Measurements from ENCODE around the gene TCAP. TPM values are rescaled to one million over a fixed set of nuclear protein-coding genes. Genes with fewer than 3 reads are reported as not detected.

TCAP gene
- polyA plus RNA-seq, 1 donor from 2014 or later, result 3.7 TPM

GRCh38 chr17:39674179-39674578 lies 9.0 kb downstream of the TCAP start:
- no peaks in the 10 kb centered on the region for H4K20me1 ChIP-seq (ENCODE audit: insufficient read depth)
- TF ChIP-seq SMC3 (conservative IDR thresholded peaks at IDR 0.05; ENCODE audit: poor library complexity), result no peak
- TF ChIP-seq EZH2 (IDR thresholded peaks at IDR 0.05; ENCODE audit: borderline replicate concordance, insufficient read depth, low read length, poor library complexity, severe bottlenecking), result no peak
- TF ChIP-seq POLR2AphosphoS5 (IDR thresholded peaks at IDR 0.05), result no peak
- TF ChIP-seq CTCF (IDR thresholded peaks at IDR 0.05; ENCODE audit: poor library complexity, severe bottlenecking), result no peak
- TF ChIP-seq REST (IDR thresholded peaks at IDR 0.05; ENCODE audit: borderline replicate concordance), result no peak
- no peak for TF ChIP-seq TAF1 (IDR thresholded peaks at IDR 0.05; ENCODE audit: low read depth)
- TF ChIP-seq MXI1 (conservative IDR thresholded peaks at IDR 0.05; ENCODE audit: poor library complexity, severe bottlenecking), result no peak
- TF ChIP-seq RAD21 (conservative IDR thresholded peaks at IDR 0.05), result no peak
- no peak for TF ChIP-seq EP300 (conservative IDR thresholded peaks at IDR 0.05; ENCODE audit: poor library complexity, severe bottlenecking)
- no peak overlapping the region for H3K9ac ChIP-seq (ENCODE audit: low read length)
- no peaks in the 10 kb centered on the region for H3K9me3 ChIP-seq (ENCODE audit: low read length)
- no peaks in the 10 kb centered on the region for H3K36me3 ChIP-seq (ENCODE audit: insufficient read depth, low read length)
- H3K27ac ChIP-seq (ENCODE audit: low read length), result no peak overlapping the region
- H3K27me3 ChIP-seq (ENCODE audit: insufficient read depth, low read depth, low read length), result peaks cover 3% of the 10 kb centered on the region
- H3K79me2 ChIP-seq (replicated peaks; ENCODE audit: insufficient read depth, low read length), result no peaks in the 10 kb centered on the region
- H3K4me3 ChIP-seq (ENCODE audit: low read length), result no peak overlapping the region
- H3K4me2 ChIP-seq (ENCODE audit: low read length), result no peak overlapping the region
- H2AFZ ChIP-seq (ENCODE audit: low read depth, low read length), result no peak overlapping the region
- H3F3A ChIP-seq (ENCODE audit: insufficient read depth, low read length, poor library complexity, severe bottlenecking), result no peaks in the 10 kb centered on the region
- no peaks in the 10 kb centered on the region for H3K9me2 ChIP-seq (ENCODE audit: insufficient read depth, low read length)

GRCh38 chr17:39674702-39675389 lies 9.7 kb downstream of the TCAP start:
- no peak overlapping the region for H3K4me3 ChIP-seq (ENCODE audit: low read length)
- no peaks in the 10 kb centered on the region for H3F3A ChIP-seq (ENCODE audit: insufficient read depth, low read length, poor library complexity, severe bottlenecking)
- H3K9me3 ChIP-seq (ENCODE audit: low read length), result no peaks in the 10 kb centered on the region
- H4K20me1 ChIP-seq (ENCODE audit: insufficient read depth), result no peaks in the 10 kb centered on the region
- H3K4me2 ChIP-seq (ENCODE audit: low read length), result no peak overlapping the region
- no peak overlapping the region for H3K27ac ChIP-seq (ENCODE audit: low read length)
- no peaks in the 10 kb centered on the region for H3K36me3 ChIP-seq (ENCODE audit: insufficient read depth, low read length)
- H3K9me2 ChIP-seq (ENCODE audit: insufficient read depth, low read length), result no peaks in the 10 kb centered on the region
- no peaks in the 10 kb centered on the region for H3K27me3 ChIP-seq (ENCODE audit: insufficient read depth, low read depth, low read length)
- no peaks in the 10 kb centered on the region for H3K79me2 ChIP-seq (replicated peaks; ENCODE audit: insufficient read depth, low read length)
- no peak overlapping the region for H3K9ac ChIP-seq (ENCODE audit: low read length)
- no peak for TF ChIP-seq SMC3 (conservative IDR thresholded peaks at IDR 0.05; ENCODE audit: poor library complexity)
- no peak for TF ChIP-seq CTCF (IDR thresholded peaks at IDR 0.05; ENCODE audit: poor library complexity, severe bottlenecking)
- no peak for TF ChIP-seq RAD21 (conservative IDR thresholded peaks at IDR 0.05)
- TF ChIP-seq POLR2AphosphoS5 (IDR thresholded peaks at IDR 0.05), result no peak
- TF ChIP-seq EP300 (conservative IDR thresholded peaks at IDR 0.05; ENCODE audit: poor library complexity, severe bottlenecking), result no peak
- TF ChIP-seq EZH2 (IDR thresholded peaks at IDR 0.05; ENCODE audit: borderline replicate concordance, insufficient read depth, low read length, poor library complexity, severe bottlenecking), result no peak
- TF ChIP-seq MXI1 (conservative IDR thresholded peaks at IDR 0.05; ENCODE audit: poor library complexity, severe bottlenecking), result no peak
- TF ChIP-seq REST (IDR thresholded peaks at IDR 0.05; ENCODE audit: borderline replicate concordance), result no peak
- TF ChIP-seq TAF1 (IDR thresholded peaks at IDR 0.05; ENCODE audit: low read depth), result no peak
- H2AFZ ChIP-seq (ENCODE audit: low read depth, low read length), result no peak overlapping the region

Data from neural cell (in vitro differentiated cells).